GM12801 (cell line): Measurements from ENCODE around the gene PLCE1.

Experiments
- TF ChIP-seq, protein P1 (sequence below): IDR thresholded peaks from one replicate; pipeline ENCODE4 v1.5.1; 2011; ENCODE audit warnings: control low read depth; ENCODE audit not compliant: insufficient read length; ENCODE audit errors: extremely low read depth

The PLCE1 gene

DNA sequence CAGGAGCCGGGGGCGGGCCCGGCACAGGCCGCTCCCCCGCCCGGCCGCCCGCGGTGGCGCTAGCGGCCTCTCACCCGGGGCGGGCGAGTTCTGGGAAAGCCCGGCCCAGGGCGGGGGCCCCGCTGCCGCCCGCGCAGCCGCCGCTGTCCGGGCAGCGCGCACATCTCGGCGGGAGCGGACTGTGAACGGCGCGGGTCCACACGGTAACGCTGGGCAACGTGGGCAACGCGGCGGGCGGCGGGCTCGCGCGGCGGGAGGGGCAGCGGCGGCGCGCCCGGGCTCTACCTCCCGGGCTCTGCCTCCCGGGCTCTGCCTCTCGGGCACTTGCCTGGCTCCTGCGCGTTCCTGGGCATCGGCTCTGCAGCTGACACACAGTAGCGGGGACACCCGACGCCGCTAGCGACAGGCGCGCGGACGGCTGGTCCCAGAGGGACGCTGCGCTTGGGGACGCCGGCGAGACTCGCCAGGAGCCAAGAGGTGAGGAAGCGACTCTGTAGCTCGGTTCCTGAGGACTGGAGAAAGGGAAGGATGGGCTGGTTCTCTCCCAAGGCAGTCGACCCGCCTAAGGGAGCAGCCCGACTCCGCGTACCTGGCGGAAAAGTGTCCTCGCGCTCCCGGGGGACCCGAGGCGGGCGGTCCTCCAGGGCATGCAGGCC lies at the start of gene PLCE1:
Gene PLCE1, plus strand, starts transcription at position 150 of the 656 bp plus-strand sequence. CDS start 37,116 bp downstream, outside the sequence.
- TF ChIP-seq, protein P1, sequence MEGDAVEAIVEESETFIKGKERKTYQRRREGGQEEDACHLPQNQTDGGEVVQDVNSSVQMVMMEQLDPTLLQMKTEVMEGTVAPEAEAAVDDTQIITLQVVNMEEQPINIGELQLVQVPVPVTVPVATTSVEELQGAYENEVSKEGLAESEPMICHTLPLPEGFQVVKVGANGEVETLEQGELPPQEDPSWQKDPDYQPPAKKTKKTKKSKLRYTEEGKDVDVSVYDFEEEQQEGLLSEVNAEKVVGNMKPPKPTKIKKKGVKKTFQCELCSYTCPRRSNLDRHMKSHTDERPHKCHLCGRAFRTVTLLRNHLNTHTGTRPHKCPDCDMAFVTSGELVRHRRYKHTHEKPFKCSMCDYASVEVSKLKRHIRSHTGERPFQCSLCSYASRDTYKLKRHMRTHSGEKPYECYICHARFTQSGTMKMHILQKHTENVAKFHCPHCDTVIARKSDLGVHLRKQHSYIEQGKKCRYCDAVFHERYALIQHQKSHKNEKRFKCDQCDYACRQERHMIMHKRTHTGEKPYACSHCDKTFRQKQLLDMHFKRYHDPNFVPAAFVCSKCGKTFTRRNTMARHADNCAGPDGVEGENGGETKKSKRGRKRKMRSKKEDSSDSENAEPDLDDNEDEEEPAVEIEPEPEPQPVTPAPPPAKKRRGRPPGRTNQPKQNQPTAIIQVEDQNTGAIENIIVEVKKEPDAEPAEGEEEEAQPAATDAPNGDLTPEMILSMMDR = no peak

DNA sequence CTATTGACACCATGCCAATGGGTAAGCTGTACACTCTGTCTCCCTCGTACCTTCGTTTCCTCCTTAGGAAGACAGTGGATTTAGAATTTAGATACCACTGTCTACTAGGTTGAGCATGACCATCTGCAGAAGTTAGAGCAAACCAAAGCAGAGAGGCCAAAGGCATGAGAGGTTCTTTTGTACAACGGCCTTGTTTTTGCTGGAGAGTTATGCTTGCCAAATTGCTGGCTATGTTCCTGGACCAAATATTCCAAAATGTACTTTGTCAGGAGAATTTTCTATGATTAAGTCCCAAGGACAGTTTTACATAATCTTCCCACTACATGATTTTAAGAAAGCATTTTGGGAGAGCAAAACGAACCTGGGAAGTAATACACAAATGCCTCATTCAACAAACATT lies 47.9 kb upstream of the PLCE1 start:
- TF ChIP-seq, protein P1 = no peak

DNA sequence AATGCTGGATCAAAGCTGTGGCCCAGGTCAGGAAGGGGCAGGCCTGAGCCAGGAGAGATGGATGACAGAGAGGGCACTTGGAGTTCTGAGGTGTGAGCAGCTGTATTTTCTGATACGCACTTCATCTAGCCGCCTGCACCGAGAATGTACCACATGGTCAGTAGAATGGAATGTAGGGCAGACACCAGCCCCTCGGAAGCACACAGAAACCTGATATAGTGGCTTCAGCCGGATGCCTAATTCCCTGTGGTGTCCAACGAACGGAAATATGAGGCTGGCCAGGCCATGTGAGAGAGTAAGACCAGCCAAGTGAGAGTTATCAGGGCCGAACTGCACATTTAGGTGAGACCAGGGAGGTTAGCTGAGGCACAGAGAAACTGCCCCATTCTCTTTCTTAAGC lies 46.7 kb upstream of the PLCE1 start:
- TF ChIP-seq, protein P1 = no peak

DNA sequence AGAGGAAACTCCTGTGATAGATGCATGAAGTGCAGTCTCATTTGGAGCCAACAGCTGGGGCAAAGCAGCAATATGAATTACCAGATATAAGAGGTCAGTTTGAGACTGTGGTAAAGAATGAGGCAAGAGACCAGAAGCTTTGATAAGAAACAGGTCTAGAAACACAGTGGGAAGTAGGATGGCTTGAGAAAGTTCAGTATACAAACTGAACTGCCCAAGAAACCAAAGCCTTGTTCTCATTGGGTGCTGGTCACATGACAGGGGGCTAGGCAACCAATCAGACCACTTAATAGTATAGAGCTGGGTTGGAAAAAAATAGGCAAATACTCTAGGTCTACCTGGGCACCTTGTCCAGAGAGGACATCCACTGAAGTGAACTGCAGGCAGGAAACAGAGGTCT lies 46.2 kb upstream of the PLCE1 start:
- TF ChIP-seq, protein P1 = no peak

DNA sequence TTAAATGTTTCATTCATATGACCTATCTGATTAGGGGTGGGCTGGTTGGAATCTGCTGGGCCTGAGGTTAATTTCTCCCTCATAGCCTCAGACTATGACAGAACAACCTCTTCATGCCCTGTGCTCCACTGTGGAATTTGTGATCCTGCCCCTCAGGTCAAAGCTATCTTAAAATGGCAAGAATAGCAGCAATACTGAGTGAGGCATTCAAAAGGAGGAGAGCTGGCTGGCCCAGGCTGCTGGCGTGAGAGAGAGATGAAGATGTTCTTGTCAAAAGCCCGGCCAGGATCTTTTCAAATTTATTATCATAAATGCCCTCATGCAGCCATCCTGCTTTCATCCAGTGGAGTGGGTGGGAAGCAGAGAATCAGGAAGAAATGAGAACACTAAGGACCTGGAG lies 41.8 kb upstream of the PLCE1 start:
- TF ChIP-seq, protein P1 = no peak

DNA sequence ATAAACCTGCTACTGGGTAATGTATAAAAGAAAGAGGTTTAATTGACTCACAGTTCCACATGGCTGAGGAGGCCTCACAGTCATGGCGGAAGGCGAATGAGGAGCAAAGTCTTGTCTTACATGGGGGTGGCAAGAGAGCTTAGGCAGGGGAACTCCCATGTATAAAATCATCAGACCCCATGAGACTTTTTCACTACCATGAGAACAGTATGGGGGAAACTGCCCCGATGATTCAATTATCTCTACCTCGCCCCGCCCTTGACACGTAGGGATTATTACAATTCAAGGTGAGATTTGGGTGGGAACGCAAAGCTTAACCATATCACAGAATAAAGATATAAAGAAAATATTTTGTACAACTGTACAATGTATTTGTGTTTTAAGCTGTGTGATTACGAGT lies 39.4 kb upstream of the PLCE1 start:
- TF ChIP-seq, protein P1 = no peak

DNA sequence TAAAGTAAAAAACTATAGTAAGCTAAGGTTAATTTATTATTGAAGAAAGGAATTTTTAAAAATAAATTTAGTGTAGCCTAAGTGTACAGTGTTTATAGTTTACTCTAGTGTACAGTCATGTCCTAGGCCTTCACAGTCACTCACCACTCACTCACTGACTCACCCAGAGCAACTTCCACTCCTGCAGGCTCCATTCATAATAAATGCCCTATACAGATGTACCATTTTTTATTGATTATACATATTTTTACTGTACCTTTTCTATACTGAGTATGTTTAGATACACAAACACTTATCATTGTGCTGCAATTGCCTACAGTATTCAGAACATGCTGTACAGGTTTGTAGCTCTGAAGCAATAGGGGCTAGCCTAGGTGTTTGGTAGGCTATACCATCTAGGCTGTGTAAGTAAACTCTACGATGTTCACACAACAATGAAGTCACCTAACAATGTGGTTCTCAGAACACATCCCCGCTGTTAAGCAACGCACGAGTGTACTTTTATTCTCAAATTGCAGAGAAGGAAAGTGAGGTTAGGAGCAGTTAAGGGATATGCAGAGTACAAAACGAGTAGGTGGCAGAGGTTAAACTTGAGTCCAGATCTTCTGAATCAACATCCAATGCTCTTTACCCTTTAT lies 38.9 kb upstream of the PLCE1 start:
- TF ChIP-seq, protein P1 = no peak
